ENCODE data around the gene KIAA1755. TPM values are rescaled to one million over a fixed set of nuclear protein-coding genes. Genes with fewer than 3 reads are reported as not detected.

The KIAA1755 gene
- total RNA-seq, 1 experiment from 2014 or later: 0.17 TPM

DNA sequence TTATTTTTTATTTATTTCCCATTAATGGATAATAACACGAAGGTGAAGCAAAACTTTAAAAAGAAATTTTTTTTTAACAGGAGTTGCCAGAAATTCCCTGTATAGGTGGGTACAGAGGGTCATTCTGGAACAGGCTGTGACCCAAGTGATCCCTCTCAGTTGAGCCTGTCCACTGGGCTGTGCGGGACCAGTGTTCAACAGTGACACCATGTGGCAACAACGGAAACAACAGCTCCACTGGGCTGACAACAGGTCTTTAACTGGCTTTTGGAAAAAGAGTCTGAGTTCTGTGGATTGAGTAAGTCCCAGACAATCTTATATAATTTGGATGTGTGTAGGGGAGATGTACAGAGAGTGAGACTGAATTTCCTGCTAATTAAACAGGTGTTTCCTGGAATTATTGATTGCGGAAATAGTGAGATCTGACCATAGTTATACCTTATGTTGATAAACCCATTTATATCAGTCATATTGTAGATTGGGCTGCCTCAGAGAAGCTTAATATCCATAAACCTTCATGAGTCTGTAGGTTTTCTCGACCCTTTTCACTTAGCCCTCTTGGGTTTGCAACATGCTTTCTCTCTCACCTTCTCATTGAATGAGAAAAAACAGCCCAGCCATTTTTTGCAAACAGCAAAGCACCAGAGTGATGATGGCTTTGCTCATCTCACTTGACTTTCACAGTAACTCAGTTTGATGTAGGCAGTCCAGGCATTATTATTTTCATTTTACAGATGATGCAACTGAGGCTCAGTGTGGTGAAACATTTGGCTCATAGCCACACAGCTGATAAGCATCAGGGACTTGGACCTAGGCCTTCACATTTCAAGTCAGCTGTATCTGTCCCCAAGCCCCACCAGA lies 17.5 kb downstream of the KIAA1755 start:
- no peak overlapping the region for H3K4me3 Mint-ChIP-seq

More for the DNA sequence above, 17.5 kb downstream of the KIAA1755 start:
- Histone ChIP-seq H3K79me1 (ENCODE audit: insufficient read depth, low read depth, low read length, poor library complexity, severe bottlenecking) (no peaks in the 10 kb centered on the region), H4K20me1 (ENCODE audit: control insufficient read depth, insufficient read depth, insufficient read length) (no peaks in the 10 kb centered on the region), H3K23me2 (ENCODE audit: insufficient read length, low read depth, low read length, poor library complexity, severe bottlenecking) (no peaks in the 10 kb centered on the region), H3K23ac (ENCODE audit: insufficient read length, low read depth, low read length) (no peak overlapping the region), H3T11ph (ENCODE audit: low read length) (no peak overlapping the region), H3K9ac (ENCODE audit: extremely low read depth, insufficient read length, low read length) (no peak overlapping the region), H3K14ac (ENCODE audit: insufficient read depth, low read length) (no peak overlapping the region), H3K56ac (ENCODE audit: insufficient read length, low read depth, low read length) (no peak overlapping the region), H3K27ac (ENCODE audit: insufficient read length, low read depth, low read length) (no peak overlapping the region), H2BK15ac (ENCODE audit: low read depth, low read length) (no peak overlapping the region), H2AK5ac (ENCODE audit: insufficient read length, low read length) (no peak overlapping the region), H4K5ac (ENCODE audit: insufficient read length, low read depth, low read length) (no peak overlapping the region), H2BK120ac (ENCODE audit: low read depth, low read length, poor library complexity, severe bottlenecking) (no peak overlapping the region), H2BK20ac (ENCODE audit: low read depth, low read length, poor library complexity, severe bottlenecking) (no peak overlapping the region), H4K8ac (replicated peaks; ENCODE audit: insufficient read length, low read depth, low read length) (no peak overlapping the region), H2BK12ac (ENCODE audit: insufficient read length, low read depth, low read length) (no peak overlapping the region), H3K4me2 (ENCODE audit: insufficient read depth, insufficient read length, low read length) (no peak overlapping the region), H2AFZ (ENCODE audit: low read length) (no peak overlapping the region), H2BK5ac (ENCODE audit: insufficient read length, low read length) (no peak overlapping the region), H3K79me2 (ENCODE audit: insufficient read depth, low read length) (no peaks in the 10 kb centered on the region), H3K18ac (ENCODE audit: insufficient read length, low read depth, low read length) (no peak overlapping the region), H3K27me3 (ENCODE audit: insufficient read depth, low read length) (no peaks in the 10 kb centered on the region; the same call in 1 of the 2 replicates), H3K4me1 (ENCODE audit: insufficient read depth, low read length) (no peaks in the 10 kb centered on the region), H3K9me3 (ENCODE audit: control insufficient read depth, low read depth, low read length) (peaks cover 9% of the 10 kb centered on the region), H3K4ac (ENCODE audit: low read depth, low read length) (no peak overlapping the region), H4K91ac (ENCODE audit: insufficient read length, low read depth, low read length) (no peak overlapping the region)
- Mint-ChIP-seq H3K36me3 (ENCODE audit: insufficient read depth in 1 of 3, low read depth in 3 of 3) (peaks cover 2 to 19% (median 9%) of the 10 kb centered on the region in 3 experiments; a peak in 6 of 7 replicates), H3K27ac (no peak overlapping the region), H3K27me3 (ENCODE audit: low read depth) (peaks cover 33% of the 10 kb centered on the region), H3K9me3 (peaks cover 38 to 40% of the 10 kb centered on the region in 2 experiments), H3K4me1 (peaks cover 0 to 9% of the 10 kb centered on the region in 2 experiments; a peak in 3 of 4 replicates)
- TF ChIP-seq, protein P1, sequence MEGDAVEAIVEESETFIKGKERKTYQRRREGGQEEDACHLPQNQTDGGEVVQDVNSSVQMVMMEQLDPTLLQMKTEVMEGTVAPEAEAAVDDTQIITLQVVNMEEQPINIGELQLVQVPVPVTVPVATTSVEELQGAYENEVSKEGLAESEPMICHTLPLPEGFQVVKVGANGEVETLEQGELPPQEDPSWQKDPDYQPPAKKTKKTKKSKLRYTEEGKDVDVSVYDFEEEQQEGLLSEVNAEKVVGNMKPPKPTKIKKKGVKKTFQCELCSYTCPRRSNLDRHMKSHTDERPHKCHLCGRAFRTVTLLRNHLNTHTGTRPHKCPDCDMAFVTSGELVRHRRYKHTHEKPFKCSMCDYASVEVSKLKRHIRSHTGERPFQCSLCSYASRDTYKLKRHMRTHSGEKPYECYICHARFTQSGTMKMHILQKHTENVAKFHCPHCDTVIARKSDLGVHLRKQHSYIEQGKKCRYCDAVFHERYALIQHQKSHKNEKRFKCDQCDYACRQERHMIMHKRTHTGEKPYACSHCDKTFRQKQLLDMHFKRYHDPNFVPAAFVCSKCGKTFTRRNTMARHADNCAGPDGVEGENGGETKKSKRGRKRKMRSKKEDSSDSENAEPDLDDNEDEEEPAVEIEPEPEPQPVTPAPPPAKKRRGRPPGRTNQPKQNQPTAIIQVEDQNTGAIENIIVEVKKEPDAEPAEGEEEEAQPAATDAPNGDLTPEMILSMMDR (conservative IDR thresholded peaks at IDR 0.05): peak; percentile 82
- WGBS (ENCODE audit: extremely low coverage, insufficient read length, low lambda C conversion rate): no CpG with 5 or more reads among the region's 5 CpGs
- DNase-seq: peak; percentile 44

Data from H9 (cell line).